Mesenchymal stem cell (in vitro differentiated cells and primary cell): ENCODE measurements around the gene RSBN1L.

ENCODE experiments used
- DNase-seq: peaks from one replicate; pipeline ENCODE4 v3.0.0-alpha.2; 2013
- H2AFZ ChIP-seq: one replicate; pipeline ENCODE4 v1.6.1; 2013; ENCODE audit warnings: low read depth, mild to moderate bottlenecking, control low read depth, inconsistent platforms, low read length, moderate library complexity
- H2AK5ac ChIP-seq: 2 replicates; pipeline ENCODE4 v1.6.1; 2013; ENCODE audit warnings: low read length, moderate library complexity, mild to moderate bottlenecking, inconsistent platforms; ENCODE audit not compliant: severe bottlenecking
- H2BK120ac ChIP-seq: one replicate; pipeline ENCODE4 v1.6.1; 2013; ENCODE audit warnings: low read depth, mild to moderate bottlenecking, inconsistent platforms, low read length, moderate library complexity
- H2BK12ac ChIP-seq, 2 experiments: one replicate each; pipeline ENCODE4 v1.6.1; 2013; ENCODE audit warnings: inconsistent platforms in 2 of 2, low read length in 2 of 2, mild to moderate bottlenecking in 2 of 2, moderate library complexity in 2 of 2, control low read depth in 1 of 2
- H2BK15ac ChIP-seq: one replicate; pipeline ENCODE4 v1.6.1; 2013; ENCODE audit warnings: mild to moderate bottlenecking, low read depth, inconsistent platforms; ENCODE audit not compliant: poor library complexity, severe bottlenecking
- H2BK5ac ChIP-seq: 2 replicates; pipeline ENCODE4 v1.6.1; 2013; ENCODE audit warnings: low read depth, mild to moderate bottlenecking, low read length, control low read depth, inconsistent platforms; ENCODE audit not compliant: poor library complexity, severe bottlenecking
- H3K14ac ChIP-seq, 2 experiments: one replicate each; pipeline ENCODE4 v1.6.1; 2013; ENCODE audit warnings: inconsistent platforms in 2 of 2, low read length in 2 of 2, control low read depth in 1 of 2, mild to moderate bottlenecking in 1 of 2, moderate library complexity in 1 of 2
- H3K18ac ChIP-seq, 2 experiments: one replicate each; pipeline ENCODE4 v1.6.1; 2013; ENCODE audit warnings: inconsistent platforms in 2 of 2, low read length in 2 of 2, control low read depth in 1 of 2, low read depth in 1 of 2, mild to moderate bottlenecking in 1 of 2
- H3K23ac ChIP-seq, 2 experiments: one replicate each; pipeline ENCODE4 v1.6.1; 2013; ENCODE audit warnings: inconsistent platforms in 2 of 2, low read length in 2 of 2, mild to moderate bottlenecking in 2 of 2, moderate library complexity in 2 of 2, control low read depth in 1 of 2
- H3K27ac ChIP-seq: 2 replicates; pipeline ENCODE4 v1.5.1; 2013; ENCODE audit warnings: mild to moderate bottlenecking, moderate library complexity, low read length, control low read depth, inconsistent platforms; ENCODE audit not compliant: poor library complexity, severe bottlenecking
- H3K27me3 ChIP-seq, 2 experiments: 2 replicates each; pipeline versions ENCODE4 v1.6.1 to v1.7.0; 2013; ENCODE audit warnings: low read length in 2 of 2, mild to moderate bottlenecking in 2 of 2, moderate library complexity in 2 of 2, control low read depth in 1 of 2, inconsistent platforms in 1 of 2; ENCODE audit not compliant: control insufficient read depth in 1 of 2, insufficient read depth in 1 of 2
- H3K36me3 ChIP-seq, 2 experiments: 2 replicates each; pipeline versions ENCODE4 v1.6.1 to v1.7.0; 2013; ENCODE audit warnings: low read length in 2 of 2, control low read depth in 1 of 2, inconsistent platforms in 1 of 2, low read depth in 1 of 2, mild to moderate bottlenecking in 1 of 2; ENCODE audit not compliant: insufficient read depth in 2 of 2, control insufficient read depth in 1 of 2
- H3K4ac ChIP-seq, 2 experiments: one replicate each; pipeline ENCODE4 v1.6.1; 2013; ENCODE audit warnings: inconsistent platforms in 2 of 2, low read length in 2 of 2, mild to moderate bottlenecking in 2 of 2, moderate library complexity in 2 of 2, control low read depth in 1 of 2, low read depth in 1 of 2
- H3K4me1 ChIP-seq: 2 replicates; pipeline ENCODE4 v1.6.1; 2013; ENCODE audit warnings: low read depth, low read length, control low read depth; ENCODE audit not compliant: control insufficient read depth, insufficient read depth
- H3K4me2 ChIP-seq: 2 replicates; pipeline ENCODE4 v1.6.1; 2013; ENCODE audit warnings: low read length, mild to moderate bottlenecking, inconsistent platforms; ENCODE audit not compliant: poor library complexity, severe bottlenecking
- H3K4me3 ChIP-seq, 2 experiments: 2 replicates each; pipeline versions ENCODE4 v1.5.1 to v1.7.0; 2013; ENCODE audit warnings: low read length in 2 of 2, mild to moderate bottlenecking in 2 of 2, control low read depth in 1 of 2, low read depth in 1 of 2; ENCODE audit not compliant: insufficient read depth in 1 of 2
- H3K79me1 ChIP-seq: replicated peaks from 2 replicates; pipeline ENCODE4 v1.6.1; 2013; ENCODE audit warnings: mild to moderate bottlenecking, control low read depth, low read length, inconsistent platforms; ENCODE audit not compliant: poor library complexity, severe bottlenecking
- H3K9ac ChIP-seq: 2 replicates; pipeline ENCODE4 v1.7.0; 2013; ENCODE audit warnings: mild to moderate bottlenecking, low read length, moderate library complexity
- H3K9me3 ChIP-seq: 2 replicates; pipeline ENCODE4 v1.7.0; 2013; ENCODE audit warnings: mild to moderate bottlenecking, low read length; ENCODE audit not compliant: control insufficient read depth
- H4K8ac ChIP-seq: one replicate; pipeline ENCODE4 v1.6.1; 2013; ENCODE audit warnings: inconsistent platforms, mild to moderate bottlenecking, low read length, moderate library complexity
- H4K91ac ChIP-seq: one replicate; pipeline ENCODE4 v1.6.1; 2013; ENCODE audit warnings: mild to moderate bottlenecking, low read length, inconsistent platforms
- WGBS: methylation state at CpG from one replicate; pipeline ENCODE4 v1.1.7; 2013; ENCODE audit warnings: mixed read lengths; 5-methylcytosine and 5-hydroxymethylcytosine counted together

RSBN1L gene

GRCh38 chr7:77734659-77735421, 38.6 kb downstream of the RSBN1L start:
- no peak for DNase-seq
- Histone ChIP-seq H3K23ac (no peak overlapping the region), H3K4me2 (no peak overlapping the region), H3K9ac (no peak overlapping the region), H2BK120ac (no peak overlapping the region), H3K9me3 (no peaks in the 10 kb centered on the region), H2AFZ (no peak overlapping the region), H2BK5ac (no peak overlapping the region), H3K27me3 (no peaks in the 10 kb centered on the region), H4K8ac (no peak overlapping the region), H2AK5ac (no peak overlapping the region), H3K79me1 (peaks cover 14% of the 10 kb centered on the region), H3K27ac (no peak overlapping the region), H4K91ac (no peak overlapping the region), H3K14ac (no peak overlapping the region), H3K4me1 (peaks cover 2% of the 10 kb centered on the region), H2BK15ac (no peak overlapping the region), H3K4me3 (no peak overlapping the region), H3K18ac (no peak overlapping the region), H3K4ac (no peak overlapping the region), H3K36me3 (peaks cover 0 to 21% of the 10 kb centered on the region in 2 experiments), H2BK12ac (no peak overlapping the region)
- 78% methylated on average over 8 of the region's 9 CpGs for WGBS

GRCh38 chr7:77735457-77735856, 39.2 kb downstream of the RSBN1L start:
- no peak overlapping the region for H3K4me3 ChIP-seq
- no peaks in the 10 kb centered on the region for H3K9me3 ChIP-seq
- H4K91ac ChIP-seq = no peak overlapping the region
- H2BK15ac ChIP-seq = no peak overlapping the region
- no peak overlapping the region for H2AFZ ChIP-seq
- H3K79me1 ChIP-seq = peaks cover 15% of the 10 kb centered on the region
- H3K27me3 ChIP-seq = no peaks in the 10 kb centered on the region
- H2BK120ac ChIP-seq = no peak overlapping the region
- peaks cover 0 to 21% of the 10 kb centered on the region in 2 experiments for H3K36me3 ChIP-seq
- H3K9ac ChIP-seq = no peak overlapping the region
- H3K4me1 ChIP-seq = peaks cover 2% of the 10 kb centered on the region
- 100% methylated on average over 1 of the region's 1 CpG for WGBS
- no peak overlapping the region for H3K27ac ChIP-seq
- H2BK5ac ChIP-seq = no peak overlapping the region
- H2AK5ac ChIP-seq = no peak overlapping the region
- no peak overlapping the region for H3K18ac ChIP-seq
- no peak overlapping the region for H3K4me2 ChIP-seq
- no peak overlapping the region for H2BK12ac ChIP-seq
- DNase-seq = no peak
- no peak overlapping the region for H3K4ac ChIP-seq
- no peak overlapping the region for H3K14ac ChIP-seq
- H4K8ac ChIP-seq = no peak overlapping the region
- no peak overlapping the region for H3K23ac ChIP-seq

- H3K4me1 ChIP-seq = peaks cover 2% of the 10 kb centered on the region
- H3K18ac ChIP-seq = no peak overlapping the region
- H2BK15ac ChIP-seq = no peak overlapping the region
- H3K4ac ChIP-seq = no peak overlapping the region
- peaks cover 17% of the 10 kb centered on the region for H3K79me1 ChIP-seq
- H2AK5ac ChIP-seq = no peak overlapping the region
- peaks cover 0 to 21% of the 10 kb centered on the region in 2 experiments for H3K36me3 ChIP-seq
- H3K23ac ChIP-seq = no peak overlapping the region
- H3K14ac ChIP-seq = no peak overlapping the region
- H2BK120ac ChIP-seq = no peak overlapping the region
- H2BK5ac ChIP-seq = no peak overlapping the region
- H4K91ac ChIP-seq = no peak overlapping the region
- no peak for DNase-seq
- no peak overlapping the region for H2BK12ac ChIP-seq
- H3K27ac ChIP-seq = no peak overlapping the region
- no peak overlapping the region for H2AFZ ChIP-seq
- no peak overlapping the region for H3K4me3 ChIP-seq
- H3K9me3 ChIP-seq = no peaks in the 10 kb centered on the region
- no peak overlapping the region for H4K8ac ChIP-seq
- H3K27me3 ChIP-seq = no peaks in the 10 kb centered on the region
- no peak overlapping the region for H3K9ac ChIP-seq
- 98% methylated on average over 4 of the region's 5 CpGs for WGBS
- no peak overlapping the region for H3K4me2 ChIP-seq
These were observed 40.7 kb downstream of the RSBN1L start for GRCh38 chr7:77736991-77737390.

GRCh38 chr7:77738382-77738781, 42.1 kb downstream of the RSBN1L start:
- peaks cover 0 to 27% of the 10 kb centered on the region in 2 experiments for H3K36me3 ChIP-seq
- peak overlapping the region; percentile 19 for H2BK120ac ChIP-seq
- no peak overlapping the region for H3K4ac ChIP-seq
- no peak overlapping the region for H3K27ac ChIP-seq
- no peak overlapping the region for H2BK5ac ChIP-seq
- peaks cover 5% of the 10 kb centered on the region for H3K4me1 ChIP-seq
- H3K27me3 ChIP-seq = no peaks in the 10 kb centered on the region
- no peak overlapping the region for H3K4me3 ChIP-seq
- no peak overlapping the region for H3K14ac ChIP-seq
- no peak overlapping the region for H4K8ac ChIP-seq
- WGBS = 90% methylated on average over 1 of the region's 1 CpG
- H3K9ac ChIP-seq = no peak overlapping the region
- no peak overlapping the region for H2BK12ac ChIP-seq
- no peak overlapping the region for H2AK5ac ChIP-seq
- no peak overlapping the region for H3K18ac ChIP-seq
- no peak overlapping the region for H2AFZ ChIP-seq
- H2BK15ac ChIP-seq = no peak overlapping the region
- DNase-seq = no peak
- H3K4me2 ChIP-seq = no peak overlapping the region
- no peak overlapping the region for H3K23ac ChIP-seq
- no peak overlapping the region for H4K91ac ChIP-seq
- H3K79me1 ChIP-seq = peaks cover 19% of the 10 kb centered on the region
- no peaks in the 10 kb centered on the region for H3K9me3 ChIP-seq
